ENCODE results near the gene ACP5. TPM values are rescaled to one million over a fixed set of nuclear protein-coding genes. Genes with fewer than 3 reads are reported as not detected.

Gene ACP5
- total and polyA plus RNA-seq, 10 of the 15 experiments (the other 5 are each of a cell fraction or from before 2014, with no cell fraction given), result 1.0 to 73.4 (median 36.8) TPM

GRCh38 chr19:11578258-11579142, 1.1 kb upstream of the ACP5 start (continued):
- 0 out of 2 replicates have a peak, but pooled peaks have one; percentile 3 for TF ChIP-seq CREM (IDR thresholded peaks at IDR 0.05; ENCODE audit: low read depth)
- no peak for TF ChIP-seq RELA (IDR thresholded peaks at IDR 0.05; ENCODE audit: borderline replicate concordance, partially characterized antibody)
- peak; percentile 73 for TF ChIP-seq IKZF1 (conservative IDR thresholded peaks at IDR 0.05)
- TF ChIP-seq IKZF2 (IDR thresholded peaks at IDR 0.05), result peak; percentile 40 to 61; a peak in 3 of 4 replicates
- TF ChIP-seq CHD2 (IDR thresholded peaks at IDR 0.05; ENCODE audit: borderline replicate concordance, low read depth, low read length), result no peak
- TF ChIP-seq BACH1 (IDR thresholded peaks at IDR 0.05; ENCODE audit: borderline replicate concordance), result 0 out of 2 replicates have a peak, but pooled peaks have one; percentile 51
- peak; percentile 3 for TF ChIP-seq NR2C2 (IDR thresholded peaks at IDR 0.05; ENCODE audit: borderline replicate concordance, control insufficient read depth, insufficient read length, low read depth)
- 0 out of 2 replicates have a peak, but pooled peaks have one; percentile 33 for TF ChIP-seq NR2C1 (IDR thresholded peaks at IDR 0.05)
- TF ChIP-seq TCF12 (IDR thresholded peaks at IDR 0.05; ENCODE audit: low read depth, low read length), result peak; percentile 85

DNA sequence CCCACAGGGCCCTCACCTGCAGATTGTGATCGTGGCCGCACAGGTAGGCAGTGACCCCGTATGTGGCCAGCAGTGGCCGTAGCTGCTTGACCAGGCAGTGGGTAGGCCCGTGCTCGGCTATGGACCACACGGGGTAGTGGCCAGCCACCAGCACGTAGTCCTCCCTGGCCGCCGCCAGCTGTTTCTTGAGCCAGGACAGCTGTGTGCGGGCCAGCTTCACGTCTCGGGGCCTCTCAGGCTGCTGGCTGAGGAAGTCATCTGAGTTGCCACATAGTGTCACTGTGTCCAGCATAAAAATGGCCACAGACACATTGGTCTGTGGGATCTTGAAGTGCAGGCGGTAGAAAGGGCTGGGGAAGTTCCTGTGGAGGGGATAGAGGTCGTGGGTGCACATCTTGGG, 1.2 kb downstream of the ACP5 start:
- POLR2A ChIA-PET, result interaction anchor here (0.5 to 1.0 kb wide), 7 partner anchors 9 to 663 kb away, joined by 3 to 5 read pairs (median 3); no protein-coding TSS in a partner anchor
- Histone ChIP-seq H3K36me3 (ENCODE audit: control insufficient read depth in 2 of 2, insufficient read depth in 2 of 2, low read length in 1 of 2) (no peaks in the 10 kb centered on the region), H3K4me1 (ENCODE audit: control insufficient read depth, insufficient read depth, low read length) (peaks cover 30% of the 10 kb centered on the region), H4K20me1 (ENCODE audit: control insufficient read depth, insufficient read depth) (no peaks in the 10 kb centered on the region), H3K79me2 (ENCODE audit: control insufficient read depth, insufficient read depth, low read length) (no peaks in the 10 kb centered on the region; the same call in 1 of the 2 replicates), H3K9me3 (replicated peaks; ENCODE audit: control insufficient read depth, insufficient read depth, low read length) (no peaks in the 10 kb centered on the region), H3K4me3 (no peak overlapping the region), H2AFZ (ENCODE audit: control insufficient read depth, low read depth, low read length) (no peak overlapping the region), H3K4me2 (ENCODE audit: control insufficient read depth, insufficient read depth) (no peak overlapping the region), H3K9ac (ENCODE audit: control insufficient read depth, insufficient read depth, low read length) (no peak overlapping the region), H3K27ac (ENCODE audit: control insufficient read depth, insufficient read depth) (no peak overlapping the region), H3K27me3 (replicated peaks in 1 of 2; ENCODE audit: control insufficient read depth in 2 of 2, insufficient read depth in 2 of 2, low read length in 1 of 2) (no peaks in the 10 kb centered on the region)
- RAD21 ChIA-PET (ENCODE audit: unreplicated experiment), result interaction anchor here (0.6 to 1.0 kb wide), 4 partner anchors 9 to 344 kb away, joined by 3 to 5 read pairs (median 4); no protein-coding TSS in a partner anchor
- no TSS peak for BruUV-seq (replicated peaks)
- intact Hi-C loops (cut with micrococcal nuclease; ENCODE audit: unreplicated experiment), result no loop called here
- SMC1A ChIA-PET (ENCODE audit: uncharacterized antibody, unreplicated experiment), result interaction anchor here (0.7 to 2.4 kb wide), 3 partner anchors 9 to 16 kb away, joined by 3 to 8 read pairs (median 3); no protein-coding TSS in a partner anchor
- in situ Hi-C loops (cut with MboI), result loop anchor here (25.0 kb wide), 1 partner anchor 1586 kb away; the partner anchor contains the start of genes IER2 and STX10
- CTCF ChIA-PET, result interaction anchor here (1.1 to 2.1 kb wide), 2 partner anchors 13 to 16 kb away, joined by 3 to 8 read pairs; no protein-coding TSS in a partner anchor
- ATAC-seq (no peak), FAIRE-seq (no peak), DNase-seq (ENCODE audit: low read depth, low spot score) (no peak)
- 92% methylated on average over 15 of the region's 15 CpGs for WGBS (ENCODE audit: insufficient coverage, insufficient replicate concordance, low lambda C conversion rate, missing lambda C conversion rate)
- TF ChIP-seq DPF2 (IDR thresholded peaks at IDR 0.05) (no peak), WRNIP1 (IDR thresholded peaks at IDR 0.05; ENCODE audit: borderline replicate concordance, low read depth, low read length) (no peak), IRF5 (IDR thresholded peaks at IDR 0.05; ENCODE audit: borderline replicate concordance) (no peak), RELA (IDR thresholded peaks at IDR 0.05; ENCODE audit: borderline replicate concordance, partially characterized antibody) (no peak), KAT2A (conservative IDR thresholded peaks at IDR 0.05; ENCODE audit: control insufficient read depth, low read depth, low read length) (no peak), CUX1 (IDR thresholded peaks at IDR 0.05; ENCODE audit: insufficient replicate concordance, low read depth, low read length) (no peak), NFYB (IDR thresholded peaks at IDR 0.05; ENCODE audit: insufficient read depth, low read depth, low read length) (no peak)
